ENCODE results near the gene GIGYF2. TPM values are rescaled to one million over a fixed set of nuclear protein-coding genes. Genes with fewer than 3 reads are reported as not detected.

Gene GIGYF2
- total and polyA plus RNA-seq, 2 of the 13 experiments (the other 11 are each of a cell fraction or from before 2014, with no cell fraction given): 44.9 to 73.5 TPM

GRCh38 chr2:232667989-232668583 lies 29.0 kb upstream of the GIGYF2 start:
- Histone ChIP-seq H4K20me1 (ENCODE audit: insufficient read depth, low read length) (no peaks in the 10 kb centered on the region), H3K27ac (ENCODE audit: extremely low read length, insufficient read depth, low read length) (no peak overlapping the region), H3K79me2 (ENCODE audit: insufficient read depth, low read length) (no peaks in the 10 kb centered on the region), H3K36me3 (replicated peaks in 1 of 2; ENCODE audit: control insufficient read depth in 1 of 2, insufficient read depth in 2 of 2, low read length in 2 of 2) (no peaks in the 10 kb centered on the region), H3K9me3 (ENCODE audit: low read length) (no peaks in the 10 kb centered on the region), H3K9ac (ENCODE audit: insufficient read depth, low read depth, low read length) (no peak overlapping the region), H3K4me3 (replicated peaks in 1 of 3; ENCODE audit: insufficient read depth in 1 of 3, low read depth in 2 of 3, low read length in 3 of 3) (no peak overlapping the region), H3K4me1 (ENCODE audit: insufficient read depth, low read length) (no peaks in the 10 kb centered on the region), H3K27me3 (ENCODE audit: control insufficient read depth in 1 of 2, insufficient read depth in 2 of 2, low read length in 2 of 2) (no peaks in the 10 kb centered on the region), H2AFZ (ENCODE audit: low read length) (no peak overlapping the region), H3K4me2 (ENCODE audit: low read depth, low read length) (no peak overlapping the region)
- intact Hi-C loops (cut with micrococcal nuclease; ENCODE audit: unreplicated experiment) (no loop called here), in situ Hi-C loops (cut with HindIII; ENCODE audit: extremely low pct_ligation_motif_present, low pct_unique_long_range_greater_than_20kb) (loop anchor here (5.0 kb wide), 1 partner anchor 61 kb away; no protein-coding TSS in a partner anchor)
- FAIRE-seq: no peak
- WGBS (ENCODE audit: low lambda C conversion rate): 71% methylated on average over 10 of the region's 10 CpGs
- no peak for DNase-seq (ENCODE audit: low spot score)
- BruUV-seq (replicated peaks): no TSS peak
- TF ChIP-seq CCAR2 (optimal IDR thresholded peaks at IDR 0.05; ENCODE audit: low read depth, low read length) (no peak), ZNF710 (CRISPR knock-in tag; IDR thresholded peaks at IDR 0.05; ENCODE audit: borderline replicate concordance) (no peak), ZNF629 (CRISPR knock-in tag; conservative IDR thresholded peaks at IDR 0.05) (no peak), ZNF660 (CRISPR knock-in tag; IDR thresholded peaks at IDR 0.05; ENCODE audit: borderline replicate concordance, low read depth) (no peak), NR2F6 (IDR thresholded peaks at IDR 0.05) (no peak), NR2F6 (CRISPR knock-in tag; IDR thresholded peaks at IDR 0.05) (no peak), TARDBP (CRISPR knock-in tag; IDR thresholded peaks at IDR 0.05) (no peak), MATR3 (CRISPR knock-in tag; IDR thresholded peaks at IDR 0.05) (no peak), RORA (CRISPR knock-in tag; IDR thresholded peaks at IDR 0.05) (no peak), ZNF766 (CRISPR knock-in tag; IDR thresholded peaks at IDR 0.05; ENCODE audit: borderline replicate concordance) (no peak), NFIC (IDR thresholded peaks at IDR 0.05; ENCODE audit: low read length) (no peak), ZBTB1 (CRISPR knock-in tag; IDR thresholded peaks at IDR 0.05; ENCODE audit: borderline replicate concordance) (no peak), ZNF343 (CRISPR knock-in tag; IDR thresholded peaks at IDR 0.05) (no peak), RFX1 (IDR thresholded peaks at IDR 0.05) (no peak), ZNF432 (CRISPR knock-in tag; IDR thresholded peaks at IDR 0.05; ENCODE audit: borderline replicate concordance) (no peak), FOXJ3 (CRISPR knock-in tag; IDR thresholded peaks at IDR 0.05; ENCODE audit: borderline replicate concordance) (no peak)
- TF ChIP-seq, protein P1, sequence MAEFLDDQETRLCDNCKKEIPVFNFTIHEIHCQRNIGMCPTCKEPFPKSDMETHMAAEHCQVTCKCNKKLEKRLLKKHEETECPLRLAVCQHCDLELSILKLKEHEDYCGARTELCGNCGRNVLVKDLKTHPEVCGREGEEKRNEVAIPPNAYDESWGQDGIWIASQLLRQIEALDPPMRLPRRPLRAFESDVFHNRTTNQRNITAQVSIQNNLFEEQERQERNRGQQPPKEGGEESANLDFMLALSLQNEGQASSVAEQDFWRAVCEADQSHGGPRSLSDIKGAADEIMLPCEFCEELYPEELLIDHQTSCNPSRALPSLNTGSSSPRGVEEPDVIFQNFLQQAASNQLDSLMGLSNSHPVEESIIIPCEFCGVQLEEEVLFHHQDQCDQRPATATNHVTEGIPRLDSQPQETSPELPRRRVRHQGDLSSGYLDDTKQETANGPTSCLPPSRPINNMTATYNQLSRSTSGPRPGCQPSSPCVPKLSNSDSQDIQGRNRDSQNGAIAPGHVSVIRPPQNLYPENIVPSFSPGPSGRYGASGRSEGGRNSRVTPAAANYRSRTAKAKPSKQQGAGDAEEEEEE (CRISPR knock-in tag; IDR thresholded peaks at IDR 0.05; ENCODE audit: borderline replicate concordance): no peak
- ChIA-PET CTCF (ENCODE audit: low intra/inter-chr PET ratio, low total read pairs) (interaction anchor here (1.9 to 4.7 kb wide), 2 partner anchors 56 to 62 kb away, joined by 12 to 55 read pairs; no protein-coding TSS in a partner anchor), POLR2A (no interaction called here)
- no peak for ATAC-seq
